NCI-H2107 treated with DMSO at 0.1 percent for 48 hours (cell line): Measurements from ENCODE around the gene TRIM36.

Source experiments
- DNase-seq: peaks from one replicate; lab custom pipeline; 2025; ENCODE audit not compliant: unreplicated experiment; lab: John Stamatoyannopoulos, UW

TRIM36 gene

DNA sequence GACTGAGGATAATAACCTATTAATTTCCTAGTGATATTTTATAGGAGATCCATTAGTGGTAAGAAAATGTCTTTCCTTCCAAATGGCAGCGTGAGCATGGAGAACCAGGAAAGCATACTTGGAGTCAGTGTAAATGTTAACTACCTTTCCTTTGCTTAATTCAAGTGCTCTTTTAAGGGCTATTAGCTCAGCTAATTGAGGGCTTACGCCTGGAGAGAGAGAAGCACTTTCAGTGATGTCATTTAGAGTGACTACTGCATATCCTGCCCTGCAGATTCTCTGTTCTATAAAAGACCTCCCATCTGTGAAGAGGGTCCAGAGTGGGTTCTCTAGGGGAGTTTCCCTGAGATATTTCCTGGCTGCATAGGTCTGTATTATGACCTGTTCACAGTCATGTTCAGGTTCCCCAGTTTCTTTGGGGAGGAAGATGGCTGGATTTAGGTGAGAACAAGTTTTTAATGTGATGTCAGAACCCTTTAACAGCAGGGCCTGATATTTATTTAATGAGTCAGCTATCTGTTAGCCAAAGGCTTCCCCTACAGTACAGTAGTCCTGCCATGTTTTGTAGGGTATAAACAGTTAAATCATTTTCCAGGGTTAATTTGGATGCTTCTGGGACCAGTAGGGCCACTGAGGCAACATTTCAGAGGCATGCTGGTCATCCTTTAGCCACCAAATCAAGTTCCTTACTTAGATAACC is 89.6 kb downstream of the TRIM36 start:
- no peak for DNase-seq
